Ascending aorta (tissue), 2 donors: ENCODE results near the gene NAAA. TPM values are rescaled to one million over a fixed set of nuclear protein-coding genes. Genes with fewer than 3 reads are reported as not detected.
"Not testable (repeated sequence)": the region's sequence is repeated elsewhere in the genome, so short reads cannot be mapped to it uniquely, and the experiment has no call there.

Source experiments
- DNase-seq, 2 donors: peaks; one replicate each; pipeline ENCODE4 v3.0.0-alpha.2; 2019; ENCODE audit warnings: low spot score in 2 of 2
- H3K27ac ChIP-seq, 2 donors: fragments of 200-600 bp; sonication (generic); one replicate each; pipeline ENCODE4 v1.5.1; 2016 to 2017; ENCODE audit warnings: mild to moderate bottlenecking in 1 of 2
- H3K27me3 ChIP-seq: fragments of 200-600 bp; sonication (generic); one replicate; pipeline ENCODE4 v1.5.1; 2017
- H3K36me3 ChIP-seq, 2 donors: fragments of 200-600 bp; sonication (generic); one replicate each; pipeline ENCODE4 v1.5.1; 2016
- H3K4me1 ChIP-seq, 2 donors: fragments of 200-600 bp; sonication (generic); one replicate each; pipeline ENCODE4 v1.5.1; 2016 to 2017; ENCODE audit warnings: mild to moderate bottlenecking in 1 of 2
- H3K4me3 ChIP-seq, 2 donors: fragments of 200-600 bp; sonication (generic); one replicate each; pipeline ENCODE4 v1.5.1; 2016 to 2017; ENCODE audit warnings: mild to moderate bottlenecking in 1 of 2
- H3K9me3 ChIP-seq, 2 donors: fragments of 200-600 bp; sonication (generic); one replicate each; pipeline ENCODE4 v1.5.1; 2016
- CTCF ChIP-seq, 3 experiments: fragments of 200-600 bp in 2 of 3; fragments of 450-650 bp in 1 of 3; sonication (generic) in 2 of 3; IDR thresholded peaks; one replicate each; pipeline ENCODE4 v1.5.1; 2016 to 2019; ENCODE audit warnings: antibody characterized with exemption in 3 of 3, mild to moderate bottlenecking in 1 of 3, moderate library complexity in 1 of 3
- intact Hi-C: fragments of 100-400 bp; cut with DNase I; formaldehyde crosslinking; loops from one replicate; pipeline ENCODE4 v1.15.1; 2023
- total RNA-seq: library from RNA; depleted of rRNA; stranded (reverse); fragments of >200 nt; gene quantifications from one replicate; pipeline ENCODE4 v1.1.0, GENCODE V29; 2016

The NAAA gene
- total RNA-seq, 1 donor from 2014 or later, result 287 TPM

GRCh38 chr4:75950213-75950815, 9.5 kb upstream of the NAAA start:
- intact Hi-C loops, result no loop called here
- H3K4me3 ChIP-seq, result no peak overlapping the region
- no peak for DNase-seq
- H3K4me1 ChIP-seq, result no peaks in the 10 kb centered on the region
- H3K27me3 ChIP-seq, result no peaks in the 10 kb centered on the region
- peaks cover 38 to 79% of the 10 kb centered on the region in 2 donors for H3K36me3 ChIP-seq
- no peaks in the 10 kb centered on the region for H3K9me3 ChIP-seq
- H3K27ac ChIP-seq, result no peak overlapping the region
- TF ChIP-seq CTCF (IDR thresholded peaks at IDR 0.05), result no peak

- Histone ChIP-seq H3K9me3 (no peaks in the 10 kb centered on the region), H3K27me3 (no peaks in the 10 kb centered on the region), H3K27ac (no peak overlapping the region), H3K4me3 (no peak overlapping the region), H3K4me1 (no peaks in the 10 kb centered on the region), H3K36me3 (peaks cover 31 to 66% of the 10 kb centered on the region in 2 donors)
- TF ChIP-seq CTCF (IDR thresholded peaks at IDR 0.05), result no peak
- intact Hi-C loops, result loop anchor here (10.0 kb wide), 1 partner anchor 184 kb away; no protein-coding TSS in a partner anchor
- no peak for DNase-seq
Observed at GRCh38 chr4:75948822-75949444, 8.1 kb upstream of the NAAA start.

- TF ChIP-seq CTCF (IDR thresholded peaks at IDR 0.05), result no peak
- intact Hi-C loops, result loop anchor here (2.0 to 10.0 kb wide), 3 partner anchors 51 to 428 kb away; partner anchors contain the start of genes RCHY1, SDAD1 and THAP6
- H3K4me1 ChIP-seq, result peaks cover 8 to 9% of the 10 kb centered on the region in 2 donors
- peak overlapping the region; percentile 80 to 96 for H3K4me3 ChIP-seq
- DNase-seq, result peak; percentile 27 to 86
- H3K27me3 ChIP-seq, result no peaks in the 10 kb centered on the region
- H3K27ac ChIP-seq, result peak overlapping the region; percentile 69 to 80
- no peaks in the 10 kb centered on the region for H3K9me3 ChIP-seq
- H3K36me3 ChIP-seq, result peaks cover 6 to 11% of the 10 kb centered on the region in 2 donors
Observed at GRCh38 chr4:75939890-75940691, 722 bp downstream of the NAAA start.

GRCh38 chr4:75935628-75936027, 5.2 kb downstream of the NAAA start:
- TF ChIP-seq CTCF (IDR thresholded peaks at IDR 0.05), result no peak
- no peak overlapping the region for H3K4me3 ChIP-seq
- H3K27me3 ChIP-seq, result no peaks in the 10 kb centered on the region
- DNase-seq, result no peak
- H3K4me1 ChIP-seq, result peaks cover 5 to 7% of the 10 kb centered on the region in 2 donors
- H3K9me3 ChIP-seq, result no peaks in the 10 kb centered on the region
- H3K27ac ChIP-seq, result no peak overlapping the region
- H3K36me3 ChIP-seq, result peaks cover 13 to 17% of the 10 kb centered on the region in 2 donors
- intact Hi-C loops, result no loop called here

- no peaks in the 10 kb centered on the region for H3K9me3 ChIP-seq
- no peaks in the 10 kb centered on the region for H3K27me3 ChIP-seq
- peaks cover 23 to 30% of the 10 kb centered on the region in 2 donors for H3K36me3 ChIP-seq
- no peak for TF ChIP-seq CTCF (IDR thresholded peaks at IDR 0.05)
- intact Hi-C loops, result no loop called here
- no peaks in the 10 kb centered on the region for H3K4me1 ChIP-seq
- no peak overlapping the region for H3K27ac ChIP-seq
- no peak overlapping the region for H3K4me3 ChIP-seq
- DNase-seq, result no peak
Observed at GRCh38 chr4:75930152-75930551, 10.7 kb downstream of the NAAA start.

- peaks cover 31 to 54% of the 10 kb centered on the region in 2 donors for H3K36me3 ChIP-seq
- H3K4me3 ChIP-seq, H3K27me3 ChIP-seq, DNase-seq, intact Hi-C loops, H3K27ac ChIP-seq, H3K9me3 ChIP-seq, H3K4me1 ChIP-seq: not testable (repeated sequence)
Observed at GRCh38 chr4:75924916-75925315, 15.9 kb downstream of the NAAA start.
